NCI-H2081 (cell line): Measurements from ENCODE around the gene AVL9.
"Not testable (repeated sequence)": the region's sequence is repeated elsewhere in the genome, so short reads cannot be mapped to it uniquely, and the experiment has no call there.

Experiments used
- DNase-seq, 2 experiments: peaks; one replicate each; lab custom pipeline; 2025; lab: John Stamatoyannopoulos, UW

AVL9 gene

DNA sequence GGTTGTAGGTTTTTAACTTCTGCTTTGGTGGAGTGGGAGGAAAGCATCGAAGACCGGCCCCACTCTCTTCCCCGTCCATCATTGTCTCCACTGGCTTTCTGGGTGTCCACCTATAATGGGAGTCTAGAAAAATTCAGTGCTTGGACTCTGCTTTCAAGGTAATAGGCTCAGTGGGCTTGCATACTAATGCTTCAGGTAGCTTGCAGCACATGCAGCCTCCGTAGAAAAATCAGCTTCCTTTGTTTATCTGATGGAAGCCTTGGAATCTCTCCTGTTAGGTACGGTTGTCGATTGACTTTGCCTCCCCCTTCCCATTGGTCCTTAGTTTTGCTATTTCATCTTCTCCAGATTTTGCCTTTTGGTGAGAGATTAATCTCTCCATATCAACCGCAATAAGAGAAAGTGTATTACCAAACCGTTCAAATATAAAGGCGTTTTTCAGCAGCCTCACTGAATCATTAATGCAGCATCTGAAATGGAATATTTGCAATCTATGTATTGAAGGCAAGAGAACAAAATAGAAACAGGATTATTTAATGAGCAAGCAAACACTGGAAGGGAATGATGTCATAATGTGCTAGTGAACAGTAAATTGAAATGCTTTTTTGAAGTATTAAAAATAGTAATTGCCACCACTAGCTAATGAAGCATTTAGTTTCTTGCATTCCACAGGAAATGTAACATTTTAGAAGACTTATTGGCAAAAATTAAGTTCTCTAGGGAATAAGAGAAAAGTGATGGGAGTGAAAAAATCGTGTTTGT lies 944 bp downstream of the AVL9 start:
- peak; percentile 14 to 53 for DNase-seq

DNA sequence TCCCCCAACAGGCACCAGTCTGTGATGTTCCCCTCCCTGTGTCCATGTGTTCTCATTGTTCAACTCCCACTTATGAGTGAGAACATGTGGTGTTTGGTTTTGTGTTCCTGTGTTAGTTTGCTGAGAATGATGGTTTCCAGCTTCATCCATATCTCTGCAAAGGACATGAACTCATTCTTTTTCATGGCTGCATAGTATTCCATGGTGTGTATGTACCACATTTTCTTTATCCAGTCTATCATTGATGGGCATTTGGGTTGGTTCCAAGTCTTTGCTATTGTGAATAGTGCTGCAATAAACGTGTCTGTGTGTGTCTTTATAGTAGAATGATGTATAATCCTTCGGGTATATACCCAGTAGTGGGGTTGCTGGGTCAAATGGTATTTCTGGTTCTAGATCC lies 4.5 kb downstream of the AVL9 start:
- not testable (repeated sequence) for DNase-seq

DNA sequence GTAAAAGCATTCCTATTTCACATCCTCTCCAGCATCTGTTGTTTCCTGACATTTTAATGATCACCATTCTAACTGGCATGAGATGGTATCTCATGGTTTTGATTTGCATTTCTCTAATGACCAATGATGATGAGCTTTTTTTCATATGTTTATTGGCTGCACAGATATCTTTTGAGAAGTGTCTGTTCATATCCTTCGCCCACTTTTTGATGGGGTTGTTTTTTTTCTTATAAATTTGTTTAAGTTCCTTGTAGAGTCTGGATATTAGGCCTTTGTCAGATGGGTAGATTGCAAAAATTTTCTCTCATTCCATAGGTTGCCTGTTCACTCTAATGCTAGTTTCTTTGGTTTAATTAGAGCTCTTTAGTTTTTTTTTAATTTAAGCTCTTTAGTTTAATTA lies 4.9 kb downstream of the AVL9 start:
- DNase-seq: not testable (repeated sequence)

DNA sequence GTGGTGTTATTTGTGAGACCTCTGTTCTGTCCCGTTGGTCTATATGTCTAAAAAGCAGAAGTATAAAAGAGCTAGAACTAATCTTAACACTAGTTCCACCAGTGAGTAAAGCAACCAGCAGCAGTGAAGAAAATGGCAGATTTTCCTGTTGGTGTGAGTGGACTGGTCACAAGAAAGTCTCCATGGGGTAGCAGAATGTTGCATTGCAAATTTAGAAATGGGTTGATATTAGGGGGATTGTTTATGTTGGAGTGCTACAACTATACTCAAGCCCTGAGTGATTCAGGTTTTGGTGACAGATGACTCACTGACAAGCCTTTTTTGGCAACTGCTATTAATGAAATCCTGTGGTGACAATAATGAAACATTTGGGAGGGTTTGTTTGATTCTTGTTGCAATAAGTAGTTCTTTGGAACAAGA lies 5.6 kb downstream of the AVL9 start:
- DNase-seq: no peak

DNA sequence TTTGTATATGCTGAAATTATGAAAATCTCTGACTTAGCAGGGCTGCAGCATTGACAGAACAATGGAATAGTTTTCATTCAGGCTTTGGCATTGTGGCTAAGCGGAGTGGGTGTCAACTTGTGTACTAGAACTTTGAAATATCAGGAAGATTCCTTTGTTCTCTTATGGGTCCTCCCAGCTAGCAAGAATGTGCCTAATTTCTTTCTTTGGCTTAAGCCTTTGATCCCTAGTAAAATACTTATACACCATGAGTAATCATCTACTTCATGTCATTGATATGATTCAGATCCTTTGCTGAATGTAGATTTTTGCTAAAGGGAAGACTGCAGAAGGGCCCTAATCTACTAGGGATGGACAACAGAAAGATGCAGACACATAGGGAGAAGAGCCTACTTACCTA lies 6.2 kb downstream of the AVL9 start:
- no peak for DNase-seq

DNA sequence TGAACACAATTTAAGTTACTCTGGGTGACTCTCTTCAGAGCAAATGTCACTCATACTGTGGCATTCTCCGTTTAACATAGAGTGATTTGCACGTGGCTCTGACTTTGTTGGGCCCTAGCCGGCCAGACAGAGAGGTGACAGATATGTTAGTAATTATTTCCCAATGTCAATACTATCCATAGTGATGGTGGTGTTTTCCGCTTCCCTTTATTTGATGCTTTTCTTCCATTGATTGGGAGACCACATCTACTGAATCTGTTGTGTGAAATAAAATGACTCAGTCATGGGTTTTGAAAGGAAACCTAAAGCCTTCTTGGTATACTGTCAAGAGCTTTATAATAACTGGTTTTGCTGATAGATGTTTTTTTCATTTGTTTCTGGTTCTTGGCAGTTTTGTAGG lies 7.4 kb downstream of the AVL9 start:
- no peak for DNase-seq

DNA sequence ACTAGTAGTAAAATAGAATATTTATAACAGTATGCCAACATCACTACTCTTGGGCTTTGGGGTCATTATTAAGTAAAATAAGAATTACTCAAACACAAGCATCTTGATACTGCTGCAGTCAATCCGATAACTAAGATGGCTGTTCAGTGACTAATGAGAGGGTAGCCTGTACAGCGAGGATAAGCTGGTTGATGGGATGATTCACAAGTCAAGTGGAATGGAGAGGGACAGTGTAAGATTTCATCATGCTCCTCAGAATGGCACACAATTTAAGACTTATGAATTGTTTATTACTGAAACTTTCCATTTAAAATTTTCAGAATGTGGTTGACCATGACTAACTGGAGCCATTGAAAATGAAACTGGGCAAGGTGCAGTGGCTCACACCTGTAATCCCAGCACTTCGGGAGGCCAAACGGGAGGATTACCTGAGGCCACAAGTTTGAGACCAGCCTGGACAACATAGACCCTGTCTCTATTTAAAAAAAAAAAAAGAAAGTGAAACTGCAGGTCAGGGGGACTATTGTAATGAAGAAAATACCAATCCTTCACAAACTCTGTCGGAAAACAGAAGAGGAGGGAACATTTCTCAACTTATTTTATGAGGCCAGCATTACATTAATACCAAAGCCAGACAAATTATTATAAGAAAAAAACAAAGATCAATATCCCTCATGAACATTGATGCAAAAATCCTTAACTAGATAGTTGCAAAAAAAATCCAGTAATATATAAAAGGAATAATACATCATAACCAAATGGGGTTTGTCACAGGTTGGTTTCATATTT lies 11.2 kb downstream of the AVL9 start:
- no peak for DNase-seq

DNA sequence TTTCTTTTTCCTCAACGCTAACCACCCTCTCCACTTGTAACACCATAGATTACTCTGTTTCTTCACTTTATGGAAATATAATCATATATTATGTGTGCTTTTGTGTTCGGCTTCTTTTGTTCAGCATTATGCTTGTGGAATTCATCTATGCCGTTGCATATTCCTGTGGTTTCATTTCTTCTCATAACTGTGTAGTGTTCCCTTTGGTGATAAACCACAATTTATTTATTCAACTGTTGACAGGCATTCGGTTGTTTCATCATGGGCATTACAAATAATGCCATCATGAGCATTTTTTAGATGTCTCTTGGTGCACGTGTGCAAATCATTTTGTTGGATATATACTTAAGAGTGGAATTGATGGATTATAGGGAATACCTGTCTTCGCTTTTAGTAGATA lies 12.1 kb downstream of the AVL9 start:
- DNase-seq: no peak

DNA sequence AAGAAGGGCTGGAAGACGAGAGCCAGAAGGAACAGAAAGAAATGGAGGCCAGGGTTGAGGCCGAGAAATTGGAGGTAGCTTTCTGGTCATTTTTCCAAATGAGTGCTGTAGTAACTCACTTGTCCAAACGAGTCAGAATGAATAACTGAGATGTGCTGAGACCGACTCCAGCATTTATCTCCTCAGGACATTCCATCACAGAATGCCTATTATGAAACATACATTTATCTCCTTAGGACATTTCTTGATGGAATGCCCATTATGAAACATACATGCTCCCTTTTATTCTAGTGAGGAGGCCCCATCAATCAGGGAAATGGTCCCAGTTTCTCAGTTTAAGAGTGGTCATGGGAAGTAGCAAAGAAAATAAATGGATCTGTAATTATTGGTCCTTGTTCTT lies 16.5 kb downstream of the AVL9 start:
- no peak for DNase-seq

DNA sequence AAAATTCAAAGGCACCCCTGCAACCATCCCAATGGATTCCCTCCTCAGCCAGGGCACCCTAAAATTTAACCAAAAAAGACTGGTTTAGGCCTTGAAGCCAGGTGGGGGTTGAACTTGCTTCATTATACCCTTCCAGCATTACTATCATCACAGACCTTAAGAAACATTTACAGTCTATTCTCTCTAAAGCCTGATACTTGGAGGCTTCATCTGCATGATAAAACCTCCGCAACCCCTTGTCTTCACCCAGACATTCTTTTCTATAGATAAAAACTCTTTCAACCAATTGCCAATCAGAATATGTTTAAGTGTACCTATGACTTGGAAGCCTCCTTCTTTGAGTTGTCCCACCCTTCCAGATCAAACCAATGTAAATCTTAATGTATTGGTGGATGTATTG lies 17.9 kb downstream of the AVL9 start:
- no peak for DNase-seq

DNA sequence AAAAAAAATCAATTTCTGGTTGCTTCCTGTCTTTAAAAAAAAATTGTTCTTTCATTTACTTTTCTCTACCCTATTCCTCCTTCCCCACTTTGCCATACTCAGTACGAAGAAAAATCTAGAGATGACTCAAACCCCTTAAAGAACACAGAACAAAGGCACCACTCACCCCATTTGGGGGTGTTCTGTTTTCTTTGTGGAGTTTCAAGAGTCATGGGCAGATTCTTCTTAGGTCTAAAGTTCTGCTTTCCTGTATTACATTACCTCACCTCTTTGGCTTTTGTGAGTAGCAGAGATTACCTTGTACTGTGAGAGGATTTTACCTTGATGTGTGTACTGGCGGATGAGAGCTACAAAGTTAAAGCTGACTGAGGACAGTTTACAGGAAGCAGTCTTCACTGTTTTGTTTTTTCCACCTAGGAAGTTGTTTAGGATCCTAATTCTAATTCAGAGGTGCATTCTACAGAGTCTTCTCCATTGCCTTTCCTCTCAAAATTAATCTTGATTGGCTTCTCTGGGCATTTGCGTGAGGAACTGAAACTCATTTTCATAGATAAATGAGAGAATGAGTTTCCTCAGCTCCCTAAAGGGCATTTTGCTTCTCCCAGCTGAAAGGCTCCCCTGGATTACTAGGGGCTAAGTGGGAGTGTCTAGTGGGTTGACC lies 20.7 kb downstream of the AVL9 start:
- no peak for DNase-seq

DNA sequence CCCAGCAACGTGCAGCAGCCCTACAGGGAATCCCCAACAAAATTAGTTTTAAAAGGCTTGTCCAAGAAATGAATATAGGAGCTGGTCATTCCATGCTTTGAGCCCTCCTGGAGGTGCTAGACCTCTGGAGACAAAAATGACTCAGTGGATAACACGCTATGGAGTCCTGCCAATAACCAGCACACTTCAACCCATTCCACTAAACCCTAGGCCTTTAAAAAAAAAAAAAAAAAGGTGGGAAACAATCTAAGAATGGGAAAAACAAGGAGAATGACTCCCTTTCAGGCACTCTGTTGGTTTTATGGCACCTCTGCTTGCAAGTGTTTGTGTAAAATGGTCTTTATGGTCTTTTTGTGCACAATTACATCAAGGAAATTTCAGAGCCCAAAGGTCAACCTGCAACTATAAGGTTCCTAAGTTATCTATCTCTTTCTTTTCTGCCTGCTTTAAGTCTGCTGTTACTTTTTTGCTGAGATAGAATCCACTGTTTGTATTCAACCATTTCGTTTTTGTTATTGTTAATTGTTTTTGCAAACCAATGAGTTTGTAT lies 21.3 kb downstream of the AVL9 start:
- no peak for DNase-seq

DNA sequence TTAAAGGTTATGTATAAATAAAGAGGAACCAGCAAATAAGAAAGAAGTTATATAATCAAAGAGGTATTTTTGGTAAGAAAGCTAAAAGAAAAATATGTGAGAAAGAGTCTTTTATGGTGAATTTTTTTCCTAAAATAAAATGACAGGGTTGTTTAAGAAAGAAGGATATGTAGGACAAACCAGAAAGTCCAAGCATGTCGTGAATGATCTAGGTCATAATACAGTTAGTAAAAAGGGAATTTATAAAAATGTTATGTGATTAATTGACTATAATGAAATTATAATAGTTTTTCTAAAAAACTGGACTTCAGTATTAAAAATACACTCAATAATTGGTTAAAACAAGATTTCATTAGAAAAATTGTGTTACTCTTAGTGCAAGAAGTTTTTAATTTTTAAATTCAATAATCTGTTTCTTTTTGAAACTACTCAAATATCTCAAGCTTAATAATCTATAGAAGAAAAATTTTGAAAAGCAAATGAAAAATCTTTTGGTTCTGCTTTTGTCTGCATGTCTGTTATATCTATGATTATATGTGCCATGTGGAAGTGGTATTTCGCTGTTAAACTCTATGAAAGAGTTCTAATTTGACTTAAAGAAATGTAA lies 23.3 kb downstream of the AVL9 start:
- DNase-seq: peak; percentile 8 to 62

DNA sequence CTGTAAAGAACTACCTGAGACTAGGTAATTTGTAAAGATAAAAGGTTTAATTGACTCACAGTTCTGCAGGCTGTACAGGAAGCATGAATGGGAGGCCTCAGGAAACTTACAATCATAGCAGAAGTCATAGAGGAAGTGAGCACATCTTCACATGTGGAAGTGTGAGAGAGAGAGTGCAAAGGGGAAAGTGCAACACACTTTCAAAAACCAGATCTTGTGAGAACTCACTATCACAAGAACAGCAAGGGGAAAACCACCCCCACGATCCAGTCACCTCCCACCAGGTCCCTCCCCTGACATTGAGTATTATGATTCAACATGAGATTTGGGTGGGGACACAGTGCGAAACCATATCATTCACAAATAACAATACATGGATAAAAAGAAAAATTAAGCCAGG lies 24.5 kb downstream of the AVL9 start:
- no peak for DNase-seq

DNA sequence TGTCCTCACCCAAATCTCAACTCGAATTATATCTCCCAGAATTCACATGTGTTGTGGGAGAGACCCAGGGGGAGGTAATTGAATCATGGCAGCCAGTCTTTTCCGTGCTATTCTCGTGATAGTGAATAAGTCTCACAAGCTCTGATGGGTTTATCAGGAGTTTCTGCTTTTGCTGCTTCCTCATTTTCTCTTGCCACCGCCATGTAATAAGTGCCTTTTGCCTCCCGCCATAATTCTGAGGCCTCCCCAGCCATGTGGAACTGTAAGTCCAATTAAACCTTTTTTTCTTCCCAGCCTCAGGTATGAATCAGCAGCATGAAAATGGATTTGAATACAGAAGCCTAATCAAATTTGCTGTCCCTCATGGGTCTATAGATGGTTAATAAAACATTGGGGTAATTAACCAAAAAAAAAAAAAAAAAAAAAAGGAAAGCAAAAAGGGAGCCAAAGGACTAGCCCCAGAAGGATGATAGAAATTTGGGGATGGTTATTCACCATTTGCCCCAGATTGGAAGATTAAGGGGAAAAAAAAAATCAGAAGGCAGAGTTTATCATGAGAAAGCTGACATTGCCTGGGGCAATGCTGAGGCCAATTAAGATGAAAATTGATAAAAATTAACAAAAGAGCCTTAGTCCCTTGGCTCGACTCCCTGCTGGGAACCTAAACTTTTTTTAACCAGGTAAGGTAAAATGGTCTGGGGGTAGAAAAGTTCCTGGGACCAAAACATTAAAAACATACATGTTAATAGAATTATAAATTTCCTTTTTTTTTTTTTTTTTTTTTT lies 27.6 kb downstream of the AVL9 start:
- DNase-seq: no peak

DNA sequence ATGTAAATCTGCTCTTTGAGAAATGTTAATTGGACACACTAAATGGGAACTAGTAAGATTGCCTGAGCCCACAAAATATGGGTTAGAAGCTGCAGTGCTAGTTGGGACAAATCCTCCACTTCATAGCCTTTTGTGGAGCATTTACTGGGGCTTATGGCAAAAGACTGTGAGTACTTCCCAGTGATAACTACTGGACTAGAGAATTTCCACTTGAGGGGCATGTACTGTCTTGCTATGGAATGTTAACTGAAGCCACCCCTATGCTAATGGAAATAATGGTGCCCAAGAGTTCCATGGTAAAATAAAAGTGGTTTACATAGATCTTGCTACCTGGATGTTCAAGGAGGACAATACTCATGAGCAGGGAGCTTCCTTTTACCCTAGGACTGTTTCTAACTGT lies 29.3 kb downstream of the AVL9 start:
- no peak for DNase-seq

DNA sequence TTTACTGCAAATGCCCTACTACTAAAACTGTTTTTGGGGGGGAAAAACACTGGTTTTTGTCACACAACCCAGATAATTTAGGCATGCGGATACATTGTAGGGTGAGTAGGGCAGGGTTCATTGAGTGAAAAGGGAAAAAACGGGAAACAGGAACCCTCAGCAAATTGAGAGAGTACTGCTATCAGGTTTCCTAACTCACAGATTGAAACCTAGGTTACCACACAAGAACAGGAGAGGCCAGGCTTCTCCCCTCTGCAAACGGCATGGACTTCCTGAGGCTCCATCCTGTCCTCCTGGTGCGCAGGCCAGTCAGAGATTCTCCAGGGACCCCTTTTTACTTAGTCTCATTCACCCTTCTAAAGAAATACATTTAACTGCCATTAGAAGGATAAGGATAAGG lies 30.6 kb downstream of the AVL9 start:
- no peak for DNase-seq

DNA sequence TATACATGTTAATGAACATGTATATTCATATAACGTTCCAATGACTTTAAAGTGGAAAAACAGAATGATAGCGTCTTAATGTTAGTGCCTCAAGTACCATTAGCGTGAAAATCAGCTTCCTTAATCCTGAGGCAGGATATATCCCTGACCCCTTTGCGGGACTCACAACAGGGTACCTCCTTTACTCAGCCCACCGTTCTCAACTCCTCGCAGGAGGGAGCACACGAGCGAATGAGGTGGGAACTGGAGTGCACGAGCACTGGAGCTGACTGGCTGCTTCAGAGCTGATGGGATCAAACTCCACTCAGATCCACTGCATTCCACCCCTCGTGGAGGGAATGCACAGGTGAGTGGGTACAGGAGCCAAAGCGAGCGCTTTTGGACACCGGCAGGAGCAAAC lies 36.1 kb downstream of the AVL9 start:
- DNase-seq: no peak

DNA sequence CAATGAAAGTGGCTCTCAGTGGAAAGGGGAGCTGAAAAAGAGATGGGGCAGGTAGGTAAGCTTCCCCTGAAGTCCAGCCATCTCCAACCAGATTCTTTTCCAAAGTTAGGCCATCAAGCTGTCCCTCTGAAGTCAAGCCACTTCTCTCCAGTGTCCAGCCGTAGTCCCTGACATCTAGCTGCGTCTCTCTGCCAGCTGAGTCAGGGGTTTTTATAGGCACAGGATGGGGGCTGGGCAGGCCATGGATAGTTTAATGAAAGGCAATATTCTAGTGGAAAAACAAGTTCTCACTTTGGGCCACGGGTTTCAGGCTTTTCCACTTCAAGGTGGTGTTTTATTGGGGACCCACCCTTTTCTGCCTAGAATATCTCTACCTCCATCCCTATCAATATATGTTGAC lies 36.8 kb downstream of the AVL9 start:
- no peak for DNase-seq

DNA sequence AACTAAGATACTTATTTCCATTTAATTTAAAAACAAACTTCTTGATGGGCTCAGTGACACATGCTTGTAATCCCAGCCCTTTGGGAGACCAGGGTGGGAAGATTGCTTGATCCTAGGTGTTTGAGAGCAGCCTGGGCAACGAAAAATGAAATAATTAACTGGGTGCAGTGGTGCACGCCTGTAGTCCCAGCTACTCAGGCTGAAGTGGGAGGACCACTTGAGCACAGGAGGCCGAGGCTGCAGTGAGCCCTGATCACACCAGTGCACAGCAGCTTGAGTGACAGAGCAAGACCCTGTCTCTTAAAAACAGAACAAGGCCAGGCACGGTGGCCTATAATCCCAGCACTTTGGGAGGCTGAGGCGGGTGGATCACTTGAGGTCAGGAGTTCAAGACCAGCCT lies 37.4 kb downstream of the AVL9 start:
- no peak for DNase-seq

DNA sequence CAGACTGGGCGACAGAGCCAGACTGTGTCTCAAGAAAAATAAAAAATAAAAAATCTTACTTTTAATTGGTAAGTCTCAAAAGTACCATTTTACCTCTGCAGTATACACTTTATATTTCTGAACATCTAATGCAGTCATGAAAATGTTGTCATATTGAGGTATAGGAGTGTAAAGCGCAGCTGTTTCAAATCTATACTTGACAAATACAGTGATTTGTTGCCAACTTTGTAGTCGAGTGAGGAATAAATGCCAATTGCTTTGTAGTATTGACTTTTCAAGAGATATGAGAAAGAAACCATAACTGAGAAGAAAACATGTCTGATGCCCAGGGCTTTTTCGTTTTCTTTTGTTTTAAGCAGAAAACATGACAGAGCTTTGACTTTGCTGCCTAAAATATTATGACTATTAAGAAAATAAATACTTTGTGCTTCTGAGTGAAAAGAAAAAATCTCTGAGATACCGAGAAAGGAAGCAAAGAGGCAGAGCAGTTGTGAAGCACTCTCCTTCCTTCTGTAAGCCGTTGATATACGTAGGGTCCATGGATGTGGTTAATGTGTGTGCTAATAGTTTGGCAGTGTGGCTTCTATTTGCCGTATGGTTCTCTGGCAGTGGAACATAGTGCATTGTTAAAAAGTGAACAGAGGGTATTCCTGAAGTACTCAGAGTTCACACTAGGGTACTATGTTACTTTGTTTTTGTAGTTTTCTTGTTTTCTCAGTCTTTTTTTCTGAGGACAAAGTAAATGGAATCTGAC lies 38.2 kb downstream of the AVL9 start:
- DNase-seq: no peak
